H1 (cell line): ENCODE measurements around the gene BPGM. TPM values are rescaled to one million over a fixed set of nuclear protein-coding genes. Genes with fewer than 3 reads are reported as not detected.

Experiments
- CTCF ChIA-PET: fragments of 300-600 bp; sonication (Branson Sonifier 250); formaldehyde crosslinking; loops from one replicate; lab custom pipeline; 2021; ENCODE audit not compliant: partially characterized antibody; lab: Charles Lee
- POLR2A ChIA-PET: fragments of 300-600 bp; sonication (Branson Sonifier 250); formaldehyde crosslinking; loops from one replicate; lab custom pipeline; 2021; ENCODE audit warnings: inconsistent platforms; ENCODE audit not compliant: partially characterized antibody; lab: Charles Lee
- DNase-seq, 2 experiments: peaks; one replicate each; pipeline versions ENCODE4 v3.0.0 to v3.0.0-alpha.2; 2010 to 2022; ENCODE audit warnings: low spot score in 2 of 2, low read depth in 1 of 2, mixed read lengths in 1 of 2
- FAIRE-seq: peaks from 2 replicates; lab custom pipeline; 2011; peaks lifted over from hg19 to GRCh38; lab: Jason Lieb, UNC
- H2AFZ ChIP-seq: 2 replicates; pipeline ENCODE4 v1.8.1; 2012; ENCODE audit warnings: low read length, inconsistent platforms
- H2AK5ac ChIP-seq: 2 replicates; pipeline ENCODE4 v1.6.1; 2013; ENCODE audit warnings: low read depth, low read length
- H2BK120ac ChIP-seq: replicated peaks from 2 replicates; pipeline ENCODE3; 2013; ENCODE audit warnings: low read depth, low read length, inconsistent platforms
- H2BK12ac ChIP-seq: 2 replicates; pipeline ENCODE4 v1.6.1; 2013; ENCODE audit warnings: low read depth, low read length
- H2BK15ac ChIP-seq: 2 replicates; pipeline ENCODE4 v1.6.1; 2013; ENCODE audit warnings: low read length
- H2BK20ac ChIP-seq: 2 replicates; pipeline ENCODE4 v1.6.1; 2013; ENCODE audit warnings: low read length
- H2BK5ac ChIP-seq: 2 replicates; pipeline ENCODE4 v1.6.1; 2013; ENCODE audit warnings: low read depth, low read length
- H3K14ac ChIP-seq: 2 replicates; pipeline ENCODE4 v1.6.1; 2013; ENCODE audit warnings: inconsistent platforms; ENCODE audit not compliant: insufficient read length
- H3K18ac ChIP-seq: 2 replicates; pipeline ENCODE4 v1.6.1; 2013; ENCODE audit warnings: low read length; ENCODE audit errors: extremely low read depth
- H3K23ac ChIP-seq: 2 replicates; pipeline ENCODE4 v1.6.1; 2013; ENCODE audit warnings: inconsistent platforms; ENCODE audit not compliant: insufficient read length
- H3K23me2 ChIP-seq: 2 replicates; pipeline ENCODE4 v1.6.1; 2013; ENCODE audit warnings: low read depth, low read length
- H3K27ac ChIP-seq: 2 replicates; pipeline ENCODE4 v1.6.1; 2011; ENCODE audit warnings: low read depth, low read length, inconsistent platforms
- H3K27me3 ChIP-seq, 4 experiments: replicated peaks in 1 of 4; 1 replicate in 1 of 4; 2 replicates in 3 of 4; pipeline versions ENCODE4 v1.6.1 to v1.8.1; 2011 to 2013; ENCODE audit warnings: low read length in 3 of 4, mild to moderate bottlenecking in 3 of 4, inconsistent platforms in 2 of 4, mixed read lengths in 2 of 4, moderate library complexity in 1 of 4; ENCODE audit not compliant: control insufficient read depth in 3 of 4, insufficient read depth in 3 of 4; ENCODE audit errors: extremely low read depth in 1 of 4
- H3K36me3 ChIP-seq, 4 experiments: 2 replicates each; pipeline versions ENCODE4 v1.6.1 to v1.8.1; 2011 to 2013; ENCODE audit warnings: mild to moderate bottlenecking in 4 of 4, low read length in 3 of 4, moderate library complexity in 2 of 4, control low read depth in 1 of 4, inconsistent platforms in 1 of 4; ENCODE audit not compliant: insufficient read depth in 4 of 4, control insufficient read depth in 2 of 4
- H3K4ac ChIP-seq: replicated peaks from 2 replicates; pipeline ENCODE3; 2013; ENCODE audit warnings: low read length, low read depth, mixed read lengths, inconsistent platforms; ENCODE audit not compliant: insufficient read length
- H3K4me1 ChIP-seq, 4 experiments: replicated peaks in 1 of 4; 1 replicate in 1 of 4; 2 replicates in 3 of 4; pipeline versions ENCODE4 v1.6.1 to v1.8.1; 2011 to 2013; ENCODE audit warnings: low read length in 3 of 4, inconsistent platforms in 2 of 4, mixed read lengths in 1 of 4; ENCODE audit not compliant: insufficient read depth in 4 of 4, control insufficient read depth in 3 of 4
- H3K4me2 ChIP-seq, 2 experiments: 2 replicates each; pipeline versions ENCODE4 v1.6.1 to v1.8.1; 2011 to 2013; ENCODE audit warnings: low read depth in 2 of 2, low read length in 2 of 2, control low read depth in 1 of 2, inconsistent platforms in 1 of 2, mild to moderate bottlenecking in 1 of 2; ENCODE audit not compliant: insufficient read depth in 1 of 2
- H3K4me3 ChIP-seq, 4 experiments: fragments of 200-600, 300-600 bp in 1 of 4; sonication (generic), shearing (Covaris generic), sonication (Bioruptor Twin) in 1 of 4; 2 replicates each; pipeline versions ENCODE4 v1.5.1 to v1.8.1; 2011 to 2016; ENCODE audit warnings: low read length in 4 of 4, low read depth in 3 of 4, control low read depth in 2 of 4, inconsistent platforms in 2 of 4, mild to moderate bottlenecking in 2 of 4, mixed read lengths in 1 of 4, moderate library complexity in 1 of 4; ENCODE audit not compliant: insufficient read depth in 2 of 4; ENCODE audit errors: extremely low read depth in 1 of 4
- H3K56ac ChIP-seq: replicated peaks from 2 replicates; pipeline ENCODE3; 2013; ENCODE audit warnings: low read depth, mild to moderate bottlenecking, mixed read lengths, low read length, inconsistent platforms; ENCODE audit not compliant: insufficient read length
- H3K79me1 ChIP-seq: 2 replicates; pipeline ENCODE4 v1.6.1; 2013; ENCODE audit warnings: low read depth, low read length, control low read depth
- H3K79me2 ChIP-seq, 2 experiments: 2 replicates each; pipeline versions ENCODE4 v1.6.1 to v1.8.1; 2012 to 2013; ENCODE audit warnings: low read length in 2 of 2, mild to moderate bottlenecking in 2 of 2, inconsistent platforms in 1 of 2; ENCODE audit not compliant: insufficient read depth in 2 of 2, control insufficient read depth in 1 of 2
- H3K9ac ChIP-seq, 4 experiments: replicated peaks in 1 of 4; 1 replicate in 1 of 4; 2 replicates in 3 of 4; pipeline versions ENCODE4 v1.6.1 to v1.8.1; 2011 to 2013; ENCODE audit warnings: low read depth in 3 of 4, low read length in 3 of 4, control low read depth in 2 of 4, mild to moderate bottlenecking in 2 of 4, moderate library complexity in 2 of 4, inconsistent platforms in 1 of 4; ENCODE audit errors: extremely low read depth in 1 of 4
- H3K9me3 ChIP-seq, 2 experiments: 2 replicates each; pipeline versions ENCODE4 v1.6.1 to v1.8.1; 2012 to 2013; ENCODE audit warnings: mild to moderate bottlenecking in 2 of 2, moderate library complexity in 2 of 2, control low read depth in 1 of 2, inconsistent platforms in 1 of 2, low read depth in 1 of 2, low read length in 1 of 2, mixed read lengths in 1 of 2; ENCODE audit not compliant: insufficient read depth in 2 of 2
- H4K20me1 ChIP-seq, 2 experiments: replicated peaks in 1 of 2; 2 replicates each; pipeline versions ENCODE3 to v1.8.1; 2011 to 2013; ENCODE audit warnings: inconsistent platforms in 2 of 2, low read length in 2 of 2, mild to moderate bottlenecking in 1 of 2; ENCODE audit not compliant: insufficient read depth in 2 of 2, control insufficient read depth in 1 of 2
- H4K5ac ChIP-seq: 2 replicates; pipeline ENCODE4 v1.6.1; 2013; ENCODE audit warnings: low read length, low read depth, mixed read lengths, inconsistent platforms; ENCODE audit not compliant: insufficient read length
- H4K8ac ChIP-seq: 2 replicates; pipeline ENCODE4 v1.8.0; 2013; ENCODE audit warnings: mild to moderate bottlenecking, moderate library complexity, low read length, inconsistent platforms; ENCODE audit not compliant: insufficient read depth; ENCODE audit errors: extremely low read depth
- H4K91ac ChIP-seq: replicated peaks from 2 replicates; pipeline ENCODE3; 2013; ENCODE audit warnings: low read length, mixed read lengths, inconsistent platforms; ENCODE audit not compliant: insufficient read length
- GABPA ChIP-seq: IDR thresholded peaks from 2 replicates; pipeline ENCODE4 v1.6.1; 2011; ENCODE audit warnings: mild to moderate bottlenecking, low read length, moderate library complexity, borderline replicate concordance; ENCODE audit not compliant: insufficient read depth
- RFX5 ChIP-seq: IDR thresholded peaks from 2 replicates; pipeline ENCODE4 v1.6.1; 2011; ENCODE audit warnings: low read depth, low read length, improper control_type of control experiment, borderline replicate concordance
- SAP30 ChIP-seq: fragments of 300-600 bp; sonication (generic); IDR thresholded peaks from 2 replicates; pipeline ENCODE4 v1.7.1; 2012; ENCODE audit warnings: low read length, moderate library complexity, mild to moderate bottlenecking, inconsistent platforms; ENCODE audit not compliant: insufficient read depth, insufficient replicate concordance
- SIRT6 ChIP-seq: IDR thresholded peaks from one replicate; pipeline ENCODE4 v1.7.1; 2012; ENCODE audit warnings: low read length, inconsistent platforms
- SP4 ChIP-seq: IDR thresholded peaks from 2 replicates; pipeline ENCODE4 v1.6.1; 2012; ENCODE audit warnings: low read length, inconsistent platforms
- WGBS, 2 experiments: shearing (Covaris generic) in 1 of 2; methylation state at CpG; one replicate each; pipeline versions ENCODE4 v1.1.6 to v1.1.7; 2013 to 2015; ENCODE audit warnings: low lambda C conversion rate in 2 of 2, mixed read lengths in 2 of 2, inconsistent platforms in 1 of 2, low coverage in 1 of 2, missing lambda C conversion rate in 1 of 2; ENCODE audit not compliant: insufficient replicate concordance in 2 of 2, insufficient coverage in 1 of 2, insufficient read length in 1 of 2; ENCODE audit errors: extremely low coverage in 1 of 2, missing lambda C conversion rate in 1 of 2; 5-methylcytosine and 5-hydroxymethylcytosine counted together
- polyA plus RNA-seq, 7 experiments: library from polyadenylated mRNA; depleted of rRNA in 3 of 7; stranded (reverse) in 5 of 7; unstranded in 2 of 7; fragments of >200 nt in 5 of 7; fragments of 200-250 nt in 2 of 7; gene quantifications; 1 replicate in 5 of 7; 2 replicates in 1 of 7; 4 replicates in 1 of 7; pipeline versions ENCODE4 v1.2.1 to v1.2.3, GENCODE V29; 2011 to 2013; ENCODE audit warnings: missing spikeins in 2 of 7, mixed read lengths in 2 of 7
- total RNA-seq: library from RNA; stranded (reverse); fragmentation: NEBNext Ultra II Directional; extraction: Animal tissue kit (Norgen Biotek cat#: 25700); gene quantifications from 2 replicates; pipeline ENCODE4 v1.2.1, GENCODE V29; 2021

The BPGM gene
- total and polyA plus RNA-seq, 2 of the 8 experiments (the other 6 are each of a cell fraction or from before 2014, with no cell fraction given), result 9.7 to 15.3 TPM

- H2BK15ac ChIP-seq, result no peak overlapping the region
- H3K9me3 ChIP-seq, result no peaks in the 10 kb centered on the region
- H4K20me1 ChIP-seq, result no peaks in the 10 kb centered on the region
- no peaks in the 10 kb centered on the region for H3K4me1 ChIP-seq
- H4K5ac ChIP-seq, result no peak overlapping the region
- no peak overlapping the region for H2AFZ ChIP-seq
- no peak for DNase-seq
- ChIA-PET CTCF (interaction anchor here (0.8 to 17.5 kb wide), 52 partner anchors 8 to 386 kb away, joined by 3 to 249 read pairs (median 5); no protein-coding TSS in a partner anchor), POLR2A (interaction anchor here (0.8 to 1.0 kb wide), 3 partner anchors 78 to 263 kb away, joined by 3 to 5 read pairs (median 3); partner anchors contain the start of gene BPGM)
- TF ChIP-seq SP4 (no peak), GABPA (no peak), RFX5 (no peak), SAP30 (no peak), SIRT6 (no peak)
- H3K79me1 ChIP-seq, result no peaks in the 10 kb centered on the region
- no peaks in the 10 kb centered on the region for H3K36me3 ChIP-seq
- no peak overlapping the region for H3K9ac ChIP-seq
- H3K27ac ChIP-seq, result no peak overlapping the region
- no peak overlapping the region for H3K56ac ChIP-seq
- peaks cover 0 to 2% (median under 1%) of the 10 kb centered on the region in 4 experiments; a peak in 1 of 7 replicates for H3K27me3 ChIP-seq
- H2BK12ac ChIP-seq, result no peak overlapping the region
- no peak overlapping the region for H3K4me3 ChIP-seq
- no peak overlapping the region for H2AK5ac ChIP-seq
- WGBS, 2 experiments, result 90% methylated on average over 5 of the region's 5 CpGs; no CpG with 5 or more reads in 1 of the 2 experiments
- no peak overlapping the region for H2BK120ac ChIP-seq
- H3K14ac ChIP-seq, result no peak overlapping the region
- no peaks in the 10 kb centered on the region for H3K79me2 ChIP-seq
- H4K8ac ChIP-seq, result no peak overlapping the region
- no peaks in the 10 kb centered on the region for H3K23me2 ChIP-seq
- no peak overlapping the region for H3K4me2 ChIP-seq
- no peak overlapping the region for H3K23ac ChIP-seq
- FAIRE-seq, result no peak
- H3K4ac ChIP-seq, result no peak overlapping the region
- no peak overlapping the region for H3K18ac ChIP-seq
- H2BK20ac ChIP-seq, result no peak overlapping the region
- no peak overlapping the region for H4K91ac ChIP-seq
- H2BK5ac ChIP-seq, result no peak overlapping the region
These were observed 77.2 kb downstream of the BPGM start for GRCh38 chr7:134723892-134724291.
